K562 (cell line): ENCODE results near the gene GLRX5. TPM values are rescaled to one million over a fixed set of nuclear protein-coding genes. Genes with fewer than 3 reads are reported as not detected.

ENCODE experiments used
- ATAC-seq: fragments of 200-7000 bp; cut with Tn5 transposase; 3 replicates; pipeline ENCODE4 v1.9.1; 2020; ENCODE audit warnings: moderate library complexity
- BruUV-seq: library from RNA; stranded (reverse); fragments of 400-500 nt; replicated peaks from 2 replicates; lab custom pipeline; 2021; lab: Mats Ljungman, UMichigan
- CTCF ChIA-PET: fragments of 300-600 bp; formaldehyde crosslinking; extraction: SDS; loops from one replicate; lab custom pipeline; 2021; ENCODE audit warnings: low intra/inter-chr PET ratio; lab: Yijun Ruan, JAX
- POLR2A ChIA-PET: fragments of 300-600, 350-650 bp; sonication (Branson Sonifier 250); formaldehyde crosslinking; extraction: SDS; loops from one replicate; lab custom pipeline; 2021; ENCODE audit warnings: antibody characterized with exemption, inconsistent platforms; lab: Yijun Ruan, JAX
- DNase-seq, 4 experiments: peaks; one replicate each; pipeline versions ENCODE4 v3.0.0 to v3.0.0-alpha.2; 2011 to 2018; ENCODE audit warnings: low spot score in 3 of 4, mixed read lengths in 3 of 4; ENCODE audit errors: extremely low read depth in 1 of 4
- FAIRE-seq: peaks from 2 replicates; lab custom pipeline; 2011; peaks lifted over from hg19 to GRCh38; lab: Jason Lieb, UNC
- H2AFZ ChIP-seq: 2 replicates; pipeline ENCODE4 v1.6.0; 2011; ENCODE audit warnings: low read depth, low read length, control low read depth, inconsistent platforms
- H3K27ac ChIP-seq: fragments of 200-600 bp; 3 replicates; pipeline ENCODE4 v1.8.0; 2011; ENCODE audit warnings: low read depth, mild to moderate bottlenecking, control low read depth, inconsistent platforms, low read length, moderate library complexity, mixed read lengths; ENCODE audit errors: extremely low read depth
- H3K27me3 ChIP-seq, 2 experiments: fragments of 300-600 bp in 1 of 2; 2 replicates in 1 of 2; 3 replicates in 1 of 2; pipeline versions ENCODE4 v1.6.0 to v1.8.0; 2011; ENCODE audit warnings: inconsistent platforms in 2 of 2, low read length in 2 of 2, mild to moderate bottlenecking in 1 of 2, mixed read lengths in 1 of 2, moderate library complexity in 1 of 2; ENCODE audit not compliant: control insufficient read depth in 2 of 2, insufficient read depth in 2 of 2
- H3K36me3 ChIP-seq: fragments of 300-600 bp; 3 replicates; pipeline ENCODE4 v1.8.0; 2011; ENCODE audit warnings: mild to moderate bottlenecking, low read length, inconsistent platforms; ENCODE audit not compliant: control insufficient read depth, insufficient read depth
- H3K4me1 ChIP-seq, 2 experiments: fragments of 200-600 bp in 1 of 2; replicated peaks in 1 of 2; 2 replicates in 1 of 2; 3 replicates in 1 of 2; pipeline versions ENCODE4 v1.5.1 to v1.8.0; 2011; ENCODE audit warnings: inconsistent platforms in 2 of 2, low read length in 2 of 2, mild to moderate bottlenecking in 1 of 2, mixed read lengths in 1 of 2, moderate library complexity in 1 of 2; ENCODE audit not compliant: control insufficient read depth in 2 of 2, insufficient read depth in 2 of 2
- H3K4me2 ChIP-seq: 2 replicates; pipeline ENCODE4 v1.6.1; 2011; ENCODE audit warnings: low read length, control low read depth, inconsistent platforms, mixed read lengths; ENCODE audit not compliant: insufficient read depth
- H3K4me3 ChIP-seq: fragments of 200-600 bp; sonication (generic), shearing (Covaris generic); 2 replicates; pipeline ENCODE4 v1.5.1; 2016; ENCODE audit warnings: control low read depth, inconsistent platforms
- H3K79me2 ChIP-seq: fragments of 200-600 bp; 3 replicates; pipeline ENCODE4 v1.8.0; 2011; ENCODE audit warnings: low read length, inconsistent platforms; ENCODE audit not compliant: control insufficient read depth, insufficient read depth
- H3K9ac ChIP-seq, 2 experiments: 2 replicates each; pipeline versions ENCODE4 v1.6.0 to v1.6.1; 2011; ENCODE audit warnings: low read depth in 2 of 2, low read length in 2 of 2, control low read depth in 1 of 2, inconsistent platforms in 1 of 2, mild to moderate bottlenecking in 1 of 2, mixed read lengths in 1 of 2; ENCODE audit not compliant: insufficient read depth in 1 of 2
- H3K9me1 ChIP-seq: one replicate; pipeline ENCODE4 v1.6.0; 2011; ENCODE audit warnings: inconsistent platforms, mild to moderate bottlenecking, low read length, moderate library complexity; ENCODE audit not compliant: control insufficient read depth, insufficient read depth
- H3K9me3 ChIP-seq: replicated peaks from 2 replicates; pipeline ENCODE4 v1.5.1; 2011; ENCODE audit warnings: low read depth, low read length, inconsistent platforms; ENCODE audit not compliant: control insufficient read depth, insufficient read depth
- H4K20me1 ChIP-seq: replicated peaks from 2 replicates; pipeline ENCODE4 v1.6.1; 2011; ENCODE audit warnings: low read length, inconsistent platforms, mixed read lengths; ENCODE audit not compliant: control insufficient read depth, insufficient read depth
- GABPB1 ChIP-seq: sonication (generic); formaldehyde crosslinking; IDR thresholded peaks from 2 replicates; pipeline ENCODE4 v1.8.0; 2022; ENCODE audit warnings: mild to moderate bottlenecking, missing genetic modification reagents
- GTF2F1 ChIP-seq: IDR thresholded peaks from 2 replicates; pipeline ENCODE4 v1.6.1; 2011; ENCODE audit warnings: low read depth, low read length, improper control_type of control experiment
- RBM17 ChIP-seq: fragments of 200-400 bp; formaldehyde crosslinking; IDR thresholded peaks from 2 replicates; pipeline ENCODE4 v1.6.1; 2017; ENCODE audit warnings: low read depth, mild to moderate bottlenecking, low read length, borderline replicate concordance
- SP2 ChIP-seq: IDR thresholded peaks from 2 replicates; pipeline ENCODE4 v1.6.1; 2011; ENCODE audit warnings: mild to moderate bottlenecking, low read depth, low read length, moderate library complexity; ENCODE audit not compliant: poor library complexity, severe bottlenecking; ENCODE audit errors: extremely low read depth
- SPI1 ChIP-seq: IDR thresholded peaks from 2 replicates; pipeline ENCODE4 v1.6.1; 2011; ENCODE audit warnings: low read depth, low read length, control low read depth, borderline replicate concordance
- ZNF134 ChIP-seq: fragments of 250-450 bp; sonication (Bioruptor Pico); conservative IDR thresholded peaks from 2 replicates; pipeline ENCODE4 v1.4.0; 2020
- ZNF197 ChIP-seq: fragments of 200-800 bp; sonication (Bioruptor generic); IDR thresholded peaks from 2 replicates; pipeline ENCODE4 v1.6.1; 2016; ENCODE audit warnings: low read depth, missing genetic modification characterization, missing compliant biosample characterization
- ZNF217 ChIP-seq: sonication (generic); formaldehyde crosslinking; IDR thresholded peaks from 2 replicates; pipeline ENCODE4 v1.8.0; 2022; ENCODE audit warnings: mild to moderate bottlenecking, missing genetic modification reagents
- WGBS: fragments of 100-300 bp; shearing (Covaris generic); methylation state at CpG from one replicate; pipeline ENCODE4 v1.1.6; 2016; ENCODE audit warnings: low coverage, mixed read lengths; ENCODE audit not compliant: insufficient coverage; ENCODE audit errors: missing lambda C conversion rate; 5-methylcytosine and 5-hydroxymethylcytosine counted together
- in situ Hi-C: fragments of 300-500 bp; cut with MboI; formaldehyde crosslinking; loops from 4 replicates; pipeline ENCODE4 v1.15.0; 2018; ENCODE audit warnings: inconsistent platforms, mixed read lengths
- intact Hi-C: fragments of 100-400 bp; cut with micrococcal nuclease; formaldehyde crosslinking; loops from 2 replicates; pipeline ENCODE4 v1.14.2; 2022
- polyA plus RNA-seq, 8 experiments: library from polyadenylated mRNA; depleted of rRNA in 4 of 8; stranded (reverse) in 5 of 8; unstranded in 3 of 8; fragments of >200 nt; fragmentation: Nextera tagmentation in 2 of 8; fragmentation: Illumina TruSeq in 1 of 8; extraction: Ambion mirVana in 2 of 8; extraction: Trizol in 1 of 8; gene quantifications; 2 replicates each; pipeline versions ENCODE4 v1.2.1 to v1.2.3, GENCODE V29; 2011 to 2014; ENCODE audit warnings: inconsistent platforms in 1 of 8, missing spikeins in 1 of 8
- total RNA-seq, 7 experiments: library from RNA; depleted of rRNA in 6 of 7; stranded (reverse); fragments of >200 nt in 6 of 7; fragmentation: Illumina TruSeq in 2 of 7; extraction: Trizol in 2 of 7; gene quantifications; 2 replicates each; pipeline versions ENCODE4 v1.2.1 to v1.2.3, GENCODE V29; 2011 to 2021; ENCODE audit warnings: low replicate concordance in 1 of 7

GLRX5 gene
- total and polyA plus RNA-seq, 9 of the 15 experiments (the other 6 are each of a cell fraction or from before 2014, with no cell fraction given): 16.7 to 96.8 (median 66.8) TPM

DNA sequence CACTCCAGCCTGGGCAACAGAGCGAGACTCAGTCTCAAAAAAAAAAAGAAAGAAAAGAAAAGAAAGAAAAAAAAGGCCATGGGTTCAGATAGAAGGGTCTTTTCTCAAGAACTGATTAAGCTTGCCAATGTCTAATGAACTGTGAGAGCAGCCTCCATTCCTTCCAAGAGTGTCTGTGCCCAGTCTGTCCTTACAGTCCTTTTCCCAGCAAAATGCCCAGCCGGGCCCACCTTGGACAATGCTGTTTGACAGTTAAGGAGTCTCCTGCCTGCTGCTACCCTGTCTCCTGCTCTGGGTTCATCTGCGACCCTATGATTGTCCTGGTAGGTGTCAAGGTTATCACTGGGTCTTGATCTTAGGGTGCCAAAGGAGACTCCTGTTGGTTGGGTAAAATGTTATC is 39.8 kb upstream of the GLRX5 start:
- in situ Hi-C loops: no loop called here
- FAIRE-seq (no peak), DNase-seq (no peak), ATAC-seq (no peak)
- Histone ChIP-seq H3K4me1 (no peaks in the 10 kb centered on the region; a peak in 1 of 5 replicates), H3K9ac (no peak overlapping the region), H3K27ac (no peak overlapping the region), H3K9me1 (no peaks in the 10 kb centered on the region), H3K9me3 (no peaks in the 10 kb centered on the region), H3K27me3 (peaks cover 0 to 5% of the 10 kb centered on the region in 2 experiments; a peak in 2 of 5 replicates), H3K4me3 (no peak overlapping the region), H3K36me3 (no peaks in the 10 kb centered on the region), H2AFZ (no peak overlapping the region), H3K79me2 (no peaks in the 10 kb centered on the region), H4K20me1 (no peaks in the 10 kb centered on the region; the same call in 1 of the 2 replicates), H3K4me2 (no peak overlapping the region)
- BruUV-seq: no TSS peak
- 14% methylated on average over 2 of the region's 3 CpGs for WGBS
- TF ChIP-seq ZNF134 (CRISPR knock-in tag): no peak
- TF ChIP-seq RBM17: no peak
- no peak for TF ChIP-seq ZNF217 (CRISPR knock-in tag)
- TF ChIP-seq GTF2F1: no peak
- no peak for TF ChIP-seq SP2
- ChIA-PET CTCF (no interaction called here), POLR2A (no interaction called here)
- intact Hi-C loops: no loop called here

DNA sequence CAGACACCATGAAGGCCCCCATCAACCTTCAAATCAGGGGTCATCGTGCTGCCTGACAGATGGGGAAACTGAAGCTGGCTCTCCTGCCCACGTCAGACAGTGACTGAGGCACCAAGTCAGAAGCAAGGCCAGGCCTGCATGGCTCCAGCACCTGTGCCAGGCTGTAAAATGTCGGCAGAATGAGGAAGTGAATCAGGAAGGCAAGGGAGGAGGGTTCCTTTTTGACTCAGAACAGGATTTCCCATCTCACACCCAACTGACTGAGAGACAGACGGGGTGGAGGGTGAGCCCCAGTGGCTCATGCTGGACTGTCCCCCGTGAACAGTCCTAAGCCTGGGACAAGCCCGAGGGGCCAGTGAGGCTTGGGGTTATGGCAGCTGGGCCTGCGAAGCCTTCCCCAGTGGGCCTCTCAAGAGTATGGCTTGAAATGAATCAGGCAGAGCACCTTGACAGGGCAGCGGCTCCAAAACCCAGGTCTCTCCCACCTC is 39.3 kb upstream of the GLRX5 start:
- peaks cover 0 to 3% of the 10 kb centered on the region in 2 experiments; a peak in 2 of 5 replicates for H3K27me3 ChIP-seq
- ATAC-seq: no peak
- no peak overlapping the region for H3K9ac ChIP-seq
- BruUV-seq: no TSS peak
- in situ Hi-C loops: no loop called here
- no peak overlapping the region for H3K4me2 ChIP-seq
- ChIA-PET CTCF (no interaction called here), POLR2A (no interaction called here)
- no peaks in the 10 kb centered on the region for H3K9me1 ChIP-seq
- TF ChIP-seq SPI1: peak; percentile 78
- TF ChIP-seq ZNF197: no peak
- no peak for TF ChIP-seq GABPB1 (CRISPR knock-in tag)
- H3K4me3 ChIP-seq: no peak overlapping the region
- no peak overlapping the region for H2AFZ ChIP-seq
- H3K27ac ChIP-seq: no peak overlapping the region
- no peaks in the 10 kb centered on the region for H3K36me3 ChIP-seq
- no peaks in the 10 kb centered on the region; the same call in 1 of the 2 replicates for H4K20me1 ChIP-seq
- H3K9me3 ChIP-seq: no peaks in the 10 kb centered on the region
- intact Hi-C loops: no loop called here
- no peak for DNase-seq
- no peaks in the 10 kb centered on the region for H3K79me2 ChIP-seq
- 38% methylated on average over 6 of the region's 8 CpGs for WGBS
- no peak for FAIRE-seq
- no peaks in the 10 kb centered on the region; a peak in 1 of 5 replicates for H3K4me1 ChIP-seq
